ENCODE measurements around the gene PRUNE2. TPM values are rescaled to one million over a fixed set of nuclear protein-coding genes. Genes with fewer than 3 reads are reported as not detected.

The PRUNE2 gene
- total and polyA plus RNA-seq, 9 donors = 2.5 to 45.8 (median 13.7) TPM

GRCh38 chr9:76926846-76927245, 20.9 kb upstream of the PRUNE2 start:
- Histone ChIP-seq H3K36me3 (no peaks in the 10 kb centered on the region), H3K27me3 (no peaks in the 10 kb centered on the region), H3K27ac (no peak overlapping the region), H3K9me3 (no peaks in the 10 kb centered on the region), H3K4me1 (ENCODE audit: insufficient read depth) (no peaks in the 10 kb centered on the region), H3K4me3 (no peak overlapping the region)
- intact Hi-C loops (cut with DNase I) = no loop called here
- DNase-seq = no peak
- WGBS, 3 donors = 78 to 83% (median 79%) methylated on average over 6 of the region's 6 CpGs
- TF ChIP-seq EP300 (IDR thresholded peaks at IDR 0.05) = no peak
- TF ChIP-seq POLR2A (IDR thresholded peaks at IDR 0.05) = no peak
- TF ChIP-seq CTCF (IDR thresholded peaks at IDR 0.05) = no peak

DNA sequence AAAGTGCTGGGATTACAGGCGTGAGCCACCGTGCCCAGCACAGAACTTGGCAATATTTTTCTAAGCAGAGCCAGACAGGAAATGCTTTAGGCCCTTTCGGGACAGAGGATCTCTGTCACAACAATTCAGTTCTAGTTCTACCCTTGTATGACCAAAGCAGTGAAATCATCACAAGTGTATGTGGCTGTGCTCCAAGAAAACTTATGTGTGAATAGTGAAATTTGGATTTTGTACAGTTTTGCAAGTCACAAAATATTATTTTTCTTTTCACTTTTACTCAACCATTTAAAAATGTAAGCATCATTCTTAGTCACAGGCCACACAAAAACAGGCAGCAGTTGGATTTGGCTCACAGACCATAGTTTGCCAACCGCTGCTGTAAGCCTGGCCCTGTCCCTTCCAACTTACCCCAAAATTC, 20.4 kb upstream of the PRUNE2 start:
- 47 to 54% (median 48%) methylated on average over 4 of the region's 4 CpGs for WGBS, 3 donors
- H3K4me3 ChIP-seq = no peak overlapping the region
- no peaks in the 10 kb centered on the region for H3K9me3 ChIP-seq
- H3K36me3 ChIP-seq = no peaks in the 10 kb centered on the region
- intact Hi-C loops (cut with DNase I) = no loop called here
- no peak overlapping the region for H3K27ac ChIP-seq
- no peaks in the 10 kb centered on the region for H3K4me1 ChIP-seq (ENCODE audit: insufficient read depth)
- no peaks in the 10 kb centered on the region for H3K27me3 ChIP-seq
- TF ChIP-seq CTCF (IDR thresholded peaks at IDR 0.05) = no peak
- no peak for TF ChIP-seq POLR2A (IDR thresholded peaks at IDR 0.05)
- TF ChIP-seq EP300 (IDR thresholded peaks at IDR 0.05) = no peak
- no peak for DNase-seq

- intact Hi-C loops (cut with DNase I) = no loop called here
- no peak overlapping the region for H3K4me3 ChIP-seq
- no peaks in the 10 kb centered on the region for H3K27me3 ChIP-seq
- H3K9me3 ChIP-seq = no peaks in the 10 kb centered on the region
- WGBS, 3 donors = 68 to 79% (median 68%) methylated on average over 1 of the region's 1 CpG
- no peaks in the 10 kb centered on the region for H3K4me1 ChIP-seq (ENCODE audit: insufficient read depth)
- H3K27ac ChIP-seq = no peak overlapping the region
- no peak for DNase-seq
- TF ChIP-seq EP300 (IDR thresholded peaks at IDR 0.05) = no peak
- TF ChIP-seq POLR2A (IDR thresholded peaks at IDR 0.05) = no peak
- no peak for TF ChIP-seq CTCF (IDR thresholded peaks at IDR 0.05)
- no peaks in the 10 kb centered on the region for H3K36me3 ChIP-seq
These were observed 15.3 kb upstream of the PRUNE2 start for GRCh38 chr9:76921165-76921564.

- DNase-seq = no peak
- Histone ChIP-seq H3K4me1 (ENCODE audit: insufficient read depth) (no peaks in the 10 kb centered on the region), H3K27me3 (no peaks in the 10 kb centered on the region), H3K36me3 (no peaks in the 10 kb centered on the region), H3K9me3 (no peaks in the 10 kb centered on the region), H3K27ac (no peak overlapping the region), H3K4me3 (no peak overlapping the region)
- intact Hi-C loops (cut with DNase I) = no loop called here
- WGBS, 3 donors = 55 to 63% (median 62%) methylated on average over 4 of the region's 4 CpGs
- peak; percentile 16 for TF ChIP-seq EP300 (IDR thresholded peaks at IDR 0.05)
- no peak for TF ChIP-seq POLR2A (IDR thresholded peaks at IDR 0.05)
- no peak for TF ChIP-seq CTCF (IDR thresholded peaks at IDR 0.05)
These were observed 11.4 kb upstream of the PRUNE2 start for GRCh38 chr9:76917299-76917698.

DNA sequence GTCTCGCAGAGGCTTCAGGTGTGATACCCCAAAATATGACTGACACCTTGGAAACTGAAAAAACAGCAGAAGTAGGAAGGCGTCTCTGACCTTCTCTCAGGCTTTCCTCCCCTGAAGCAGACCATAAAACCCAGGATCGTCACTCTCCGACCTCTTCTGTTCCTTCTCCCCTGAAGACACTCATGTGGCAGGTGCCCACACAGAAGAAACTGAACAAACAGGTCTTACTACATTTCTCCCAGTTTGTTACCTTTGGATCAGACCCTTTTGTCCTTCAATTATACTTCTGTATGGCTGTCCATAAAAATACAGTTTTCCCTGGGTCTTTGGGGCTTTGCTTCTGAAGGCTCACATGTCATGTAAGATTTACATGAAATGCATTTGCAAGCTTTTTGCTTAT, 10.3 kb upstream of the PRUNE2 start:
- H3K4me1 ChIP-seq (ENCODE audit: insufficient read depth) = no peaks in the 10 kb centered on the region
- TF ChIP-seq POLR2A (IDR thresholded peaks at IDR 0.05) = no peak
- no peak for TF ChIP-seq CTCF (IDR thresholded peaks at IDR 0.05)
- no peak for TF ChIP-seq EP300 (IDR thresholded peaks at IDR 0.05)
- intact Hi-C loops (cut with DNase I) = no loop called here
- no peak for DNase-seq
- H3K4me3 ChIP-seq = no peak overlapping the region
- H3K36me3 ChIP-seq = no peaks in the 10 kb centered on the region
- no peaks in the 10 kb centered on the region for H3K27me3 ChIP-seq
- 65 to 71% (median 71%) methylated on average over 4 of the region's 4 CpGs for WGBS, 3 donors
- no peaks in the 10 kb centered on the region for H3K9me3 ChIP-seq
- H3K27ac ChIP-seq = no peak overlapping the region
